ENCODE data around the gene FRMPD3. TPM values are rescaled to one million over a fixed set of nuclear protein-coding genes. Genes with fewer than 3 reads are reported as not detected.

The FRMPD3 gene
- total RNA-seq, 1 donor from 2014 or later = 0.08 TPM

DNA sequence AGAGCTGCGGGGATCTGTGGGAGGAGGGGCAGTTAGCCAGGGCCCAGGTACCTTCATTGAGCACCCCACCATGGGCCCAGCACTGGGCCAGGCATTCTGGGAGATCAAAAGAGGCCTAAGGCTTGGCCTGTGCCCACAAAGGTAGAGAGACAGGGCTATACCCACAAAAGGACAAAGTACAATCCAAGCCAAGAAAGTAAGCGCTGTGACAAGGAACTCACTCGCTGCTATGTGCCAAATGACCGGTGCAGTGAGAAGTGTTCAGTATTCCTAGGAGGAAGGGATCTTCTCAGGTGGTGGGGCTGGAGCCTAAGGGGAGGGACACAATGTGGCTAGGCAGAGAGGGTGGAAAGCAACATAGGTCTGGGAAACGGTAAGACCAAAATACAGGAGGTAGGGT, 8.8 kb upstream of the FRMPD3 start:
- DNase-seq (ENCODE audit: low spot score) = no peak
- Mint-ChIP-seq H3K9me3 (ENCODE audit: unreplicated experiment) (no peaks in the 10 kb centered on the region), H3K36me3 (ENCODE audit: low read depth, unreplicated experiment) (peaks cover 3% of the 10 kb centered on the region), H3K4me1 (ENCODE audit: unreplicated experiment) (no peaks in the 10 kb centered on the region), H3K27me3 (ENCODE audit: unreplicated experiment) (peaks cover 3% of the 10 kb centered on the region), H3K27ac (ENCODE audit: unreplicated experiment) (no peak overlapping the region), H3K4me3 (ENCODE audit: unreplicated experiment) (no peak overlapping the region)
- TF ChIP-seq, protein P1, sequence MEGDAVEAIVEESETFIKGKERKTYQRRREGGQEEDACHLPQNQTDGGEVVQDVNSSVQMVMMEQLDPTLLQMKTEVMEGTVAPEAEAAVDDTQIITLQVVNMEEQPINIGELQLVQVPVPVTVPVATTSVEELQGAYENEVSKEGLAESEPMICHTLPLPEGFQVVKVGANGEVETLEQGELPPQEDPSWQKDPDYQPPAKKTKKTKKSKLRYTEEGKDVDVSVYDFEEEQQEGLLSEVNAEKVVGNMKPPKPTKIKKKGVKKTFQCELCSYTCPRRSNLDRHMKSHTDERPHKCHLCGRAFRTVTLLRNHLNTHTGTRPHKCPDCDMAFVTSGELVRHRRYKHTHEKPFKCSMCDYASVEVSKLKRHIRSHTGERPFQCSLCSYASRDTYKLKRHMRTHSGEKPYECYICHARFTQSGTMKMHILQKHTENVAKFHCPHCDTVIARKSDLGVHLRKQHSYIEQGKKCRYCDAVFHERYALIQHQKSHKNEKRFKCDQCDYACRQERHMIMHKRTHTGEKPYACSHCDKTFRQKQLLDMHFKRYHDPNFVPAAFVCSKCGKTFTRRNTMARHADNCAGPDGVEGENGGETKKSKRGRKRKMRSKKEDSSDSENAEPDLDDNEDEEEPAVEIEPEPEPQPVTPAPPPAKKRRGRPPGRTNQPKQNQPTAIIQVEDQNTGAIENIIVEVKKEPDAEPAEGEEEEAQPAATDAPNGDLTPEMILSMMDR (IDR thresholded peaks at IDR 0.05; ENCODE audit: unreplicated experiment) = no peak

DNA sequence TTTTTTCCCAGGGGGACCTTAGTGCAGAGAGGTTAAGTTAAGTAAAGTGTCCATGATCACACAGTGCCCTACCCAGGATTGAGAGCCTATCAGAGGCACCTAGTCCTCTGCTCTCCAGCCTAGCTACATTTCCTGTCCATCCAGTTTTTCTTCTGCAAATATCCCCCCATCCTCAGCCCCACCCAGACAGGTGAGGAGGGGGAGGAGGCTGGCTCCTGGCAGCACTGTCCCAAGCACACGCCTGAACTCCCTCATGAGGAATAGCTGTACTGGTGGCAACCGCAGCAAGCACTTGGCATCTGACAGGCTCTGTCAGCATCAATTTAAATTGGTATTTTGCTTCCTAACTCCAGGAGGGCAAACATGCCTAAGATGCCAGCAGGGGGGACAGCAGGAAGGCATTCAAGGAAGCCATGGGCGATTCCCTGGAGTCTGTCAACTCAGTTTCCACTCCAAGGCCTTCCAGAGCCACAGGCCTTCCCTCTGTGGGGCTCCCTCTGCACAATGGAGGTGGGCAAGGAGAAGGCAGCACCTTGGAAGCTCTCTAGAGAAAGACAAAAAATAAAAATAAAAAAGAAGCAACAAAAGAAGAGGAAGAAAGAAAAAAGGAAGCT, 6.4 kb upstream of the FRMPD3 start:
- Mint-ChIP-seq H3K4me3 (ENCODE audit: unreplicated experiment) (no peak overlapping the region), H3K27me3 (ENCODE audit: unreplicated experiment) (peaks cover 5% of the 10 kb centered on the region), H3K9me3 (ENCODE audit: unreplicated experiment) (no peaks in the 10 kb centered on the region), H3K27ac (ENCODE audit: unreplicated experiment) (no peak overlapping the region), H3K4me1 (ENCODE audit: unreplicated experiment) (no peaks in the 10 kb centered on the region), H3K36me3 (ENCODE audit: low read depth, unreplicated experiment) (peaks cover 3% of the 10 kb centered on the region)
- TF ChIP-seq, protein P1 (IDR thresholded peaks at IDR 0.05; ENCODE audit: unreplicated experiment) = no peak
- DNase-seq (ENCODE audit: low spot score) = no peak

DNA sequence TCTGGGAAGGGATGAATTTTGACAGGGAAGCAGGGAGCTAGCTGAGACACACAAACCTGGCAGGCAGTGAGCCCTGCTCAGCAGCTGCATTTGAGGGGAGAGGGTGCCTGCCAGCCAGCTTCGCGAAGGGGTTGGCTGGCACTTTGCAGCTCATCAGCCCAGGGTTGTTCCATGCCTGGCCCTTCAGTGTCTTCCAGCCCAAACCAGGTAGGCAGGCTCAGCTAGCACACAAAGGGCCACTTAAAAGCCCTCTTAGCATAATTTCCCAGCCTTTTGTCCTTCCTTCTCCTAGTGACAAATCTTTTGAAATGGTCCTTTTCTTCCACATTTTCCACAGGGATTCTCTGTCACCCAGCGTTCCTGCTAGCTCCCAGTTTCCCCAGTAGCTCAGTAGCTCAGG, 4.3 kb upstream of the FRMPD3 start:
- Mint-ChIP-seq H3K4me3 (ENCODE audit: unreplicated experiment) (no peak overlapping the region), H3K27ac (ENCODE audit: unreplicated experiment) (no peak overlapping the region), H3K27me3 (ENCODE audit: unreplicated experiment) (peaks cover 5% of the 10 kb centered on the region), H3K9me3 (ENCODE audit: unreplicated experiment) (no peaks in the 10 kb centered on the region), H3K36me3 (ENCODE audit: low read depth, unreplicated experiment) (peaks cover 3% of the 10 kb centered on the region), H3K4me1 (ENCODE audit: unreplicated experiment) (peaks cover 3% of the 10 kb centered on the region)
- TF ChIP-seq, protein P1 (IDR thresholded peaks at IDR 0.05; ENCODE audit: unreplicated experiment) = no peak
- DNase-seq (ENCODE audit: low spot score) = no peak

DNA sequence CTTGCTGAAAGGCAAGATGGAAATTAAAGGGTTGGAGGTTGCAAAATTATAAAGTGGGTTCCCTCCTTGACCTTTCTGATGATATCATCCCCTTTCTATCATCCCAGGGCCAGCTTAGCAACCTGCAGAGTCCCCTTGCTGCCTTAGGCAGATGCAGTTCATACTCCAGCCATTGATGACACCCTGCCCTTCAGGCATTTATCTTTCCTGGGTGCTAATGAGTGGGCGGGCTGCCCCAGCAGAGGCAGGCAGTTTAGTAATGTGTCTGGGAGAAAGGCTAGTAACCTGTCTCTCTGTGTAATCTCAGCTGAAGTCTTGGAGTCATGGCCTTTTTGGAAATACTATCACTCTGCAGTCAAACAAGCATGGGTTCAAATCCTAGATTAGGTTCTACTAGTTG, 3.8 kb upstream of the FRMPD3 start:
- no peak for DNase-seq (ENCODE audit: low spot score)
- H3K9me3 Mint-ChIP-seq (ENCODE audit: unreplicated experiment) = no peaks in the 10 kb centered on the region
- H3K4me1 Mint-ChIP-seq (ENCODE audit: unreplicated experiment) = peaks cover 7% of the 10 kb centered on the region
- H3K36me3 Mint-ChIP-seq (ENCODE audit: low read depth, unreplicated experiment) = peaks cover 3% of the 10 kb centered on the region
- TF ChIP-seq, protein P1 (IDR thresholded peaks at IDR 0.05; ENCODE audit: unreplicated experiment) = no peak
- no peak overlapping the region for H3K27ac Mint-ChIP-seq (ENCODE audit: unreplicated experiment)
- no peak overlapping the region for H3K4me3 Mint-ChIP-seq (ENCODE audit: unreplicated experiment)
- peaks cover 6% of the 10 kb centered on the region for H3K27me3 Mint-ChIP-seq (ENCODE audit: unreplicated experiment)

DNA sequence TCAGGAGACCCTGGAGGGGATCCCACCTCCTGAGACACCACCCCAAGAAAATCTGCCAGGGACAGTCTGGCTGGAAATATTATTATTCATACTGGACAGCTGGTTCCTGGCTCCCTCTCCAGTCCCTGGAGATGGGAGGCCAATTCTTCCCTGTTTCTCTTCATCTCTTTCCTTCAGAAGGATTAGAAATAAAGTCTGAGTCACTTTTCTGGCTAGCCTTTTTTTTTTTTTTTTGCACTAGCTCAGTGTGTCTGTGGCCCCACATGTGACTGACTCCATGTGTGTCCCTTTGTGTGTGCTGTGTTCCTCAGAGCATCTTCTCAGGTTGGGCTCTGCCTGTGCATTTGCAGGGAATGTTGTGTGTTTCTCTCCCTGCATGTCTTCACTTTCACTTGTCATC, 1.8 kb upstream of the FRMPD3 start:
- Mint-ChIP-seq H3K27ac (ENCODE audit: unreplicated experiment) (no peak overlapping the region), H3K27me3 (ENCODE audit: unreplicated experiment) (peaks cover 11% of the 10 kb centered on the region), H3K4me1 (ENCODE audit: unreplicated experiment) (peaks cover 10% of the 10 kb centered on the region), H3K36me3 (ENCODE audit: low read depth, unreplicated experiment) (peaks cover 3% of the 10 kb centered on the region), H3K9me3 (ENCODE audit: unreplicated experiment) (no peaks in the 10 kb centered on the region), H3K4me3 (ENCODE audit: unreplicated experiment) (no peak overlapping the region)
- TF ChIP-seq, protein P1 (IDR thresholded peaks at IDR 0.05; ENCODE audit: unreplicated experiment) = no peak
- DNase-seq (ENCODE audit: low spot score) = no peak
